Mesodermal cell (in vitro differentiated cells): ENCODE data around the gene PDZK1IP1. TPM values are rescaled to one million over a fixed set of nuclear protein-coding genes. Genes with fewer than 3 reads are reported as not detected.

Experiments used
- H3K27ac ChIP-seq: 2 replicates; pipeline ENCODE4 v1.7.0; 2013; ENCODE audit warnings: mild to moderate bottlenecking, low read depth, low read length, moderate library complexity; ENCODE audit not compliant: severe bottlenecking
- H3K36me3 ChIP-seq: 2 replicates; pipeline ENCODE4 v1.7.1; 2013; ENCODE audit warnings: mild to moderate bottlenecking, low read length, moderate library complexity; ENCODE audit not compliant: control insufficient read depth, insufficient read depth
- H3K4me1 ChIP-seq: one replicate; pipeline ENCODE4 v1.7.1; 2013; ENCODE audit warnings: mild to moderate bottlenecking, low read length; ENCODE audit not compliant: insufficient read depth, control insufficient read depth, poor library complexity, severe bottlenecking
- H3K4me3 ChIP-seq: 2 replicates; pipeline ENCODE4 v1.7.0; 2013; ENCODE audit warnings: low read length, control low read depth, mild to moderate bottlenecking; ENCODE audit not compliant: insufficient read depth, poor library complexity, severe bottlenecking; ENCODE audit errors: extremely low read depth
- H3K9me3 ChIP-seq: 2 replicates; pipeline ENCODE4 v1.7.1; 2013; ENCODE audit warnings: mild to moderate bottlenecking, low read length, moderate library complexity; ENCODE audit not compliant: control insufficient read depth
- WGBS, 2 experiments: methylation state at CpG; one replicate each; pipeline ENCODE4 v1.1.5; 2013; ENCODE audit warnings: missing lambda C conversion rate in 2 of 2; ENCODE audit not compliant: insufficient coverage in 2 of 2; 5-methylcytosine and 5-hydroxymethylcytosine counted together
- polyA plus RNA-seq, 2 experiments: library from polyadenylated mRNA; stranded (reverse); fragments of 50-300 nt; gene quantifications; one replicate each; pipeline ENCODE4 v1.2.3, GENCODE V29; 2013

Gene PDZK1IP1, protein sequence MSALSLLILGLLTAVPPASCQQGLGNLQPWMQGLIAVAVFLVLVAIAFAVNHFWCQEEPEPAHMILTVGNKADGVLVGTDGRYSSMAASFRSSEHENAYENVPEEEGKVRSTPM
- polyA plus RNA-seq (2013, experiment 1 of 2): not detected
- not detected for polyA plus RNA-seq (2013, experiment 2 of 2)

DNA sequence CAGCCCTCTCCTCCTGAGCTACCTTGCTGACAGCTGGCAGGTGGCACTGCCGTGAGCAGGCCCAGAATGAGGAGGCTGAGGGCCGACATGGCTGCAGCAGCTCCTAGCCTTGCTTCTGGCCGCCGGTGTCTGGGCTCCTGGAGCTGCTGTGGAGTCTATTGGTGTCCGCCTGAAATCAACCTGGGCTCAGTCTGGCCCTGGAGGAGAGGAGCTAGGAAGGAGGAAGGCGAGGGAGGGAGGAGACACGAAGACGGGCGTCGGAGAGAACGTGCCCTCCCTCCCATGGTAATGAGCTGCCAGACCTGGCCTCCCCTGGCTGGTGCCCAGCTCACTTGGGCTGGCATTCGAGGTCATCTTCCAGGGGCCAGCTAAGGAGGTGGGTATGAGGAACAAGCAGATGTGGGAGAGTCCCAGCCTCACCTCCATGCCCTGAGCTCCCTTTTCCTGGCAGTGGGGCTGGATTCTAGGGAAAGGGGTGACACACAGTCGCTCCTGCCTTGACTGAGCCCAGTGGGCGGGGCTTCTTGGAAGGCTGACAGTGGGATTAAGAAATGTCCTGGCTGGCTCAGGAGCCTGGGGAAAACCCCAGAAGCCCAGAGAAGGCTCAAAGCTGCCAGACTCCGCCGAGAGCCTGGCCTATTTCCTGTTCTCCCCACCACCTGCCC, at the start of gene PDZK1IP1:
Gene PDZK1IP1 (minus strand): TSS at position 193 of the 665 bp plus-strand sequence. CDS start 104 bp downstream, at position 89.
- Histone ChIP-seq H3K36me3 (no peaks in the 10 kb centered on the region), H3K27ac (no peak within 1 kb of the TSS), H3K4me3 (no peak within 1 kb of the TSS), H3K9me3 (no peaks in the 10 kb centered on the region), H3K4me1 (peaks cover 13% of the 10 kb centered on the region)
- WGBS, 2 experiments: 74 to 83% methylated on average over 8 to 15 of the region's 16 CpGs

GRCh38 chr1:47238935-47239592, 49.2 kb upstream of the PDZK1IP1 start:
- Histone ChIP-seq H3K36me3 (no peaks in the 10 kb centered on the region), H3K27ac (no peak overlapping the region), H3K4me1 (peaks cover 52% of the 10 kb centered on the region), H3K9me3 (no peaks in the 10 kb centered on the region), H3K4me3 (no peak overlapping the region)
- WGBS, 2 experiments: 63 to 73% methylated on average over 3 of the region's 5 CpGs

DNA sequence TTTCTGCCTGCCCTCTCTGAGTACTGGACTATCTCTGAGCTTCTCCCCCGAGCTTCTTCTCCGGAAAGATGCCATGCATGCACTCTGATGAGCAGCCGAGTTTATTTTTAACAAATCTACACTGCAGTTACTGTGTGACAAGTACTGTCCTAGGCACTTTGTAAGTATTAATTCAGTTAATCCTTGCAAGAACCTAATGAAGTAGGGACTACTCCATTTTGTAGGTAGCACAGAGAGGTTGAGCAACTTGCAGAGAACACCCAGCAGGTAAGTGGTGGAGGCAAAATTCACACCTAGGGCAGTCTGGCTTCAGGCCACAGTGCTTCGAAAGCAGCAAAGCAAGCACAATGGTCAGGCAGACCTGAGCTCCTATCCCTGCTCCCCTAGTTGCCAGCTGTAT, 46.0 kb upstream of the PDZK1IP1 start:
- 79 to 87% methylated on average over 3 of the region's 4 CpGs for WGBS, 2 experiments
- H3K27ac ChIP-seq: peak overlapping the region; percentile 41
- H3K9me3 ChIP-seq: no peaks in the 10 kb centered on the region
- peaks cover 40% of the 10 kb centered on the region for H3K4me1 ChIP-seq
- H3K4me3 ChIP-seq: no peak overlapping the region
- H3K36me3 ChIP-seq: no peaks in the 10 kb centered on the region

- Histone ChIP-seq H3K4me1 (peaks cover 46% of the 10 kb centered on the region), H3K4me3 (no peak overlapping the region), H3K9me3 (no peaks in the 10 kb centered on the region), H3K36me3 (no peaks in the 10 kb centered on the region), H3K27ac (peak overlapping the region; percentile 41)
- WGBS, 2 experiments: 24 to 29% methylated on average over 9 of the region's 21 CpGs
Observed at GRCh38 chr1:47235241-47235681, 45.4 kb upstream of the PDZK1IP1 start.

- no peaks in the 10 kb centered on the region for H3K9me3 ChIP-seq
- no peak overlapping the region for H3K27ac ChIP-seq
- H3K36me3 ChIP-seq: no peaks in the 10 kb centered on the region
- no peak overlapping the region for H3K4me3 ChIP-seq
- WGBS, 2 experiments: 68 to 84% methylated on average over 3 of the region's 6 CpGs
- H3K4me1 ChIP-seq: peaks cover 42% of the 10 kb centered on the region
Observed at GRCh38 chr1:47233186-47233585, 43.4 kb upstream of the PDZK1IP1 start.

GRCh38 chr1:47232187-47232874, 42.5 kb upstream of the PDZK1IP1 start, which contains the start of gene TAL1:
TSS of gene TAL1 (minus strand) at chr1:47232225. CDS start at chr1:47225888, 6,337 bp downstream.
- 2 to 3% methylated on average over 6 to 31 of the region's 51 CpGs for WGBS, 2 experiments
- no peaks in the 10 kb centered on the region for H3K36me3 ChIP-seq
- H3K4me1 ChIP-seq: peaks cover 35% of the 10 kb centered on the region
- H3K4me3 ChIP-seq: peak within 1 kb of the TSS; percentile 37
- H3K27ac ChIP-seq: peak within 1 kb of the TSS; percentile 62
- H3K9me3 ChIP-seq: no peaks in the 10 kb centered on the region

DNA sequence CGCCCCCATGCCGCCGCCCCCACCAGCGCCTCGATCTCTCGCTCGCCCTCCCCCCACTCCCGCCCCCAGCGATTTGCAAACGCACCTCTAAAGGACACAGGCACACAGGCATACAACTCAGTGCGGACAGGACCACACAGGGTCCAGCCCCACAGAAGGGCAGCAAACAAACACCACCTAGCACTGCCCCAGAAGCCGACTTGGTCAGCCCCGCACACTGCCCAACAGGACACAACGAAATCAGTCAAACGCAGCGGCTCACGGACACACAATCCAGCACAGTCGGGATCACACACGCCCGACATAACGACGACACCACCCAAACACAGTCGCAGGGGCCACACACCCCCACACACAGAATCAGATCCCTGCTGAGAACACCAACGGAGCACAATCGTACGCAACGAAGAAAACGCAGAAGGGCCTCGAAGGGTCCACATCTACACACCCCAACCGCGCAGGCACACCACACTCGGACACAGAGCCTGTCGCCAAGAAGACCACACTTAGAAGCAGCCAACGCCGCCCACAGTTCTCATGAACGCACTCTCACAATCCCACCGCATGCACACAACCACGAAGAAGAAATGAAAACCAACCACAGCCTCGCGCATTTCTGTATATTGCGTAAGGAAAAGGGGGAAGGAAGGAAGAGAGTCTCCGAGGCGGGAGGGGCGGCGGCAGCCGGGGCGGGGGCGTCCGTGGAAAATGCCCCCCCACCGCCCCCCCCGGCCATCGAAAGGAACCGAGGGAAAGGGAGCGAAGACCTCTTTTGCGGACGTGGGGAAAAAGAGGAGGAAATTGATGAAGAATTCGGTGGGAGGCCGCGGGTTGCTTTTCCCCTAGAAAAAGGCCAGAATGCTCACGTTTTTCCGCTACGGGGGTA, 41.7 kb upstream of the PDZK1IP1 start:
- Histone ChIP-seq H3K27ac (peak overlapping the region; percentile 57), H3K4me1 (peaks cover 33% of the 10 kb centered on the region), H3K9me3 (no peaks in the 10 kb centered on the region), H3K4me3 (peak overlapping the region; percentile 37), H3K36me3 (no peaks in the 10 kb centered on the region)
- WGBS, 2 experiments: 0% methylated on average over 20 to 45 of the region's 62 CpGs

DNA sequence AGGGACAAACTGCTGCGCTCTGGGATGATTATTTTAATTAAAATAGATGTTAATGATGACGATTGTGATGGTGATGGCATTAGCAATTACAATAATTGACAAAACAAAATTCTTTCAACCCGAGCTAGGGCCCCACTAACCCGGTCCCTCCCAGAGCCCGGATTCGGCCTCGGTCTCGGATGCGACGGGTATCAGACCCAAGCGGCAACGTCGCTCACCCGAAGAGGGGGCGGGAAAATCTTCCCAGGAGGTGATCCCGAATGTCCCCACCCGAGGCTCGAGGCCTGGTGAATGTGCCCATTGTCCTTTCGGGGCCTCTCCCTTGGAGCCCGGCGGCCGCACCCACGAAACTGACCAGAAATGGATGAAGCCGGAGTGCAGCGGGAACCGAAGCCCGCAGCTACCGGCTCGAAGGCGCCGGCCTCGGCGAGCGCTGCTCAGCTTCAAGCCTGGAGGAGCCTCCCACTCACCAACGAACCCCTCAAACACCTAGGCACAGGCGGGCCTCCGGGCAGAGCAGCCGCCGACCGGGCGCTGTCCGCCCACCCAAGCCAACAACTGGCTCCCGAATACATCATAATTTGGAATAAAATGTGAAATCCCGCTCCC, 41.0 kb upstream of the PDZK1IP1 start:
- 0% methylated on average over 30 to 32 of the region's 44 CpGs for WGBS, 2 experiments
- H3K4me3 ChIP-seq: peak overlapping the region; percentile 37
- no peaks in the 10 kb centered on the region for H3K36me3 ChIP-seq
- peaks cover 30% of the 10 kb centered on the region for H3K4me1 ChIP-seq
- no peak overlapping the region for H3K27ac ChIP-seq
- no peaks in the 10 kb centered on the region for H3K9me3 ChIP-seq

DNA sequence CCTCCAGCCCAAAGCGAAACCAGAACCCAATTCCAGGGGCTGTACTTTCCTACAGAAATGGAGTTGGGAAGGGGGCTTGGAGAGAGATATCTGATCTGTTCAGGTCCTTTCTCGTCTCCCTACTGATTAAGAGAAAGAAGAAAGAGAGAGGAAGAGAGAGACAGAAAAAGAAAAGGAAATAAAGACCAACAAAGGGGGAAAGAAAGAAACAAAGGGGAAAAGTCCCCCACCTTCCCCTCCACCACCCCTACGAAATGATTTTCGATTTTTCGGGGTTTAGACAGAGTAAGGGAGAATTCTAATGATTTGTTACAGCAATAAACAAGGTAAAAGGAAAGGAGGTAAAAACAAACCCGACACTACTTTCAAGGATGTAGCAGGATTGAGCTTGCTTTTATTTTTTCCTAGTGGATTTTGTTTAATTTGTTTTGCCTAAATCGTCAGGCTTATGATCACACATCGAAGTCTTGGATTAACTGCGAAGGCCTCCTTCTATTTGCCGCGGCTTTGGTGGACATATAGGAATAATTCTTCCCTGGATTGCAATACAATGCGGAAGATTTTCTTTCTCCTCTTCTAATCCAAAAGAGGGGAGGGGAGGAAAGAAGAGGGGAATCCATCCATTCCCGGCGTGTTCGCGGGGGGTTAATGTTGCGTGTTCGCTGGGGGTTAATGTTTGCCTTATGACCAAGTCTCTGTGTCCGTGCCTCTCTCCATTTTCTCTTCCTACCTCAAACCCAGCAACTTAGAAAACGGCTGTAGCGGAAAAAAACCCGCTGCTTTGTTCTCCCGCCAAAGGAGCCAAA, 40.3 kb upstream of the PDZK1IP1 start:
- Histone ChIP-seq H3K4me1 (peaks cover 23% of the 10 kb centered on the region), H3K27ac (no peak overlapping the region), H3K9me3 (no peaks in the 10 kb centered on the region), H3K4me3 (peak overlapping the region; percentile 37), H3K36me3 (no peaks in the 10 kb centered on the region)
- 0 to 4% methylated on average over 1 to 8 of the region's 23 CpGs for WGBS, 2 experiments
